Lower leg skin (tissue), 3 donors: Measurements from ENCODE around the gene C19orf12.

ENCODE experiments used
- CTCF ChIP-seq, 3 donors: fragments of 450-650 bp; IDR thresholded peaks; one replicate each; pipeline ENCODE4 v1.5.1; 2016; ENCODE audit warnings: antibody characterized with exemption in 3 of 3, mild to moderate bottlenecking in 3 of 3, moderate library complexity in 2 of 3
- POLR2A ChIP-seq, 2 donors: fragments of 450-650 bp; IDR thresholded peaks; one replicate each; pipeline ENCODE4 v1.6.1; 2016 to 2017; ENCODE audit warnings: antibody characterized with exemption in 2 of 2, mild to moderate bottlenecking in 1 of 2, moderate library complexity in 1 of 2

DNA sequence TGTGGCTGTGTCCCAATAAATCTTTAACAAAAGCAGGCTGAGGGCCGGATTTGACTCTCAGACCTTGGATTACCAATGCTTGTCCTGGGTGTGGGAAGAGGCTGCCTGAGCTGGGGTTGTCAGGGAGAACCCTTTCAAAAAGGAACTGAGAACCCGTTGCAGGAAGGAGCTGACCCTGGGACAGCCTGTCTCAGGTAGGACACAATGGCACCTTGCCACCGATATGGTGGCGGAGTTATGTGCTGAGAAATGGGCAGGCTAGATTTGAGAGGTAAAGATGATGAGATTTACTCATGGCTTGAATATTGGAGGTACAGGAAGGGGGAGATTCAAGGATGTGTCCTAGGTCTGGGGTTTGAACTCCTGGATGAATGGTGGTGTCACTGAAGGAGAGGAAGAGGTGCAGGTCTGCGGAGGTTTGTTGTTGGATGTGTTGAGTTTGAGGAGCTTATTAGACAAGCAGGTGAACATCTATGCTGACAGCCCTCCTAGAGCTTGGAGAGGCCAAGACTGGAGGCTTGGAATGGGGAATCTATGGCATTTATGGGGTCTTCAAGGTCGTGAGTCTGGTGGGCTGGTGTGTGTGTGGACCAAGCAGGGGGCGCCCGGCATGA, 42.6 kb downstream of the C19orf12 start:
- TF ChIP-seq CTCF (IDR thresholded peaks at IDR 0.05): no peak
- no peak for TF ChIP-seq POLR2A (IDR thresholded peaks at IDR 0.05)
